ENCODE results near the gene TSPAN14. TPM values are rescaled to one million over a fixed set of nuclear protein-coding genes. Genes with fewer than 3 reads are reported as not detected.
A peak's percentile ranks its signal among the peaks of the same experiment; 100 is the strongest.
"Not testable (repeated sequence)": the region's sequence is repeated elsewhere in the genome, so short reads cannot be mapped to it uniquely, and the experiment has no call there.

The TSPAN14 gene
- total and polyA plus RNA-seq, 12 donors = 13.1 to 112 (median 45.5) TPM

DNA sequence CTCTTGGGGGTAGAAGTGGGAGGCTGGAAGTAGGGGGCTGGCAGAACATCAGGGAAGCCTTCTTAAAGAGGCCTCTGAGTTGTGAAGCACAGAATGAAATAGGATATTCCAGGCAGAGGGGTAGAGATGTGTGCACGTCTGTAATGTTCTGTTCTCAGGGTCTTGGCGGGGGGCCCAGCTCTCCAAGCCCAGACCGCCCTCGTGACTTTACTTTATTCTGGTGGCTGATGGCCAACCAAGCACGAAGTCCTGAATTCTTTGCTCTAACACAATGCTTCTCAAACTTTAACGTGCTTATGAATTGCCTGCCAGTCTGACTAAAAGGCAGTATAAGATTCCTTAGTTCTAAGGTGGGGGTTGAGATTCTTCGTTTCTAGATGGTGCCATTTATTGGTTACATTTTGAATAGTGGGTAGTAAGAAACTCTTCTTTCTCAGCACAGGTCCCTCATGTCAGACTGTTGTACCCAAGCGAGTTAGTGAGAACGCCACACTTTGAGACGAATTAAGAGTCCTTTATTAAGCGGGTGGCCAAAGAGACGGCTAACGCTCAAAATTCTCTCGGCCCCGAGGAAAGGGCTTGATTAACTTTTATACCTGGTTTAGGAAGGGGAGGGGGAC, 37.5 kb upstream of the TSPAN14 start:
- WGBS, 4 donors = 75 to 79% (median 77%) methylated on average over 14 to 15 of the region's 15 CpGs
- intact Hi-C loops (cut with DNase I) = no loop called here
- Histone ChIP-seq H3K9me3 (replicated peaks in 1 of 3) (no peaks in the 10 kb centered on the region), H3K4me3 (no peak overlapping the region), H3K27me3 (no peaks in the 10 kb centered on the region), H3K4me1 (replicated peaks in 1 of 2) (peaks cover 0 to 30% of the 10 kb centered on the region in 2 donors), H3K36me3 (replicated peaks in 1 of 2) (no peaks in the 10 kb centered on the region), H3K27ac (peak overlapping the region in 1 of 5 donors; percentile 52)
- no peak for TF ChIP-seq POLR2A (IDR thresholded peaks at IDR 0.05)
- TF ChIP-seq, protein P1, sequence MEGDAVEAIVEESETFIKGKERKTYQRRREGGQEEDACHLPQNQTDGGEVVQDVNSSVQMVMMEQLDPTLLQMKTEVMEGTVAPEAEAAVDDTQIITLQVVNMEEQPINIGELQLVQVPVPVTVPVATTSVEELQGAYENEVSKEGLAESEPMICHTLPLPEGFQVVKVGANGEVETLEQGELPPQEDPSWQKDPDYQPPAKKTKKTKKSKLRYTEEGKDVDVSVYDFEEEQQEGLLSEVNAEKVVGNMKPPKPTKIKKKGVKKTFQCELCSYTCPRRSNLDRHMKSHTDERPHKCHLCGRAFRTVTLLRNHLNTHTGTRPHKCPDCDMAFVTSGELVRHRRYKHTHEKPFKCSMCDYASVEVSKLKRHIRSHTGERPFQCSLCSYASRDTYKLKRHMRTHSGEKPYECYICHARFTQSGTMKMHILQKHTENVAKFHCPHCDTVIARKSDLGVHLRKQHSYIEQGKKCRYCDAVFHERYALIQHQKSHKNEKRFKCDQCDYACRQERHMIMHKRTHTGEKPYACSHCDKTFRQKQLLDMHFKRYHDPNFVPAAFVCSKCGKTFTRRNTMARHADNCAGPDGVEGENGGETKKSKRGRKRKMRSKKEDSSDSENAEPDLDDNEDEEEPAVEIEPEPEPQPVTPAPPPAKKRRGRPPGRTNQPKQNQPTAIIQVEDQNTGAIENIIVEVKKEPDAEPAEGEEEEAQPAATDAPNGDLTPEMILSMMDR (IDR thresholded peaks at IDR 0.05) = no peak
- peak in 4 of 7 donors; percentile 35 to 64 (median 45) for DNase-seq

DNA sequence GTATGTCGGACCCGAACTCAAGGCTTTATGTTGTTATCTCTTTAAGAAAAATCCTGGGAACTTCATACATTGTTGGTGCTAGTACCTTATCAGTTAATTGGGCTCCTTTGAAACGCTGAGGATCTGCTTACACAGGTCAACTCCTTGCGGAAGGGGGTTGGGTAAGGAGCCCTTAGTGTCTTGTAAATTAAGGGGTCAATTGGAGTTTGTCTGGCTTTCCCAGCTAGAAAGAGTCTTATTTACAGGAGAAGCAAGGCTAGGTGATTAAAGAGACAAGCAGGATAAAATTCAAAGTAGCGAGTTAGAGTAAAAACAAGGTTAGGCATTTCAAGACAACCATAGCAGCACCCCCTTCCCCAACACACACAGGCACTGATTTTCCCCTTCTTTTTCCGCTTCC, 36.9 kb upstream of the TSPAN14 start:
- peaks cover 0 to 30% of the 10 kb centered on the region in 2 donors for H3K4me1 ChIP-seq (replicated peaks in 1 of 2)

DNA sequence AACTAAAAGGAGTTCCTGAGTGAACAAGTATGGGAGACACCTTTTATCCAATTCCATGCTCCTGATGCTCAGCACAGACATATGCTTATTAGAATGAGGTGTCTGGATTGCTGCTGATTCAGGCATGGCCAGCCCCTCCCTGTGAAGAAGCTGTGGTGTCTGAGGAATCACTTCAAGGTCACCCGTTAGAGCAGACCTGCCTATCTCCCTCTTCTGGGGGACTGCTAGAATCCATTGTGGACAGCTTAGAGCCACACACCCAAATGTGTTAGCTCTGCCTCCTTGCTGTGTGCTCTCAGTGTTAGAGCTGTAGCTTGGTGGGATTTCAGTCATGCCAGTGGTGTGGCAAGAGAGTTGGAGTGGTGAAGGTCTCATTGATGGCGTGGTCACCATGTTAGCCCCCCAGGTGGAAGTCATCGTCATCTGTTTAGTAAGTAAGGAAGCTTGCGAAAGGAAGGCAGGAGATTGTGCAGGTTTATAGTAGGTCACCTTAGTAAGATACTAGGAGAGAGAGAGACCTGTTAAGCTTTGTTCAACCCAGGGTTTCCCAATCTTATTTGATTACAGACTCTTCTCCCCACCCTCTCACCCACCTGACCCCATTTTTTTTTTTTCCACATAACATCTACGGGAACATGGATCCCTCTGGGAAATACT, 32.9 kb upstream of the TSPAN14 start:
- no peak overlapping the region for H3K4me3 ChIP-seq
- H3K9me3 ChIP-seq (replicated peaks in 1 of 3) = no peaks in the 10 kb centered on the region
- peaks cover 0 to 10% of the 10 kb centered on the region in 2 donors for H3K4me1 ChIP-seq (replicated peaks in 1 of 2)
- WGBS, 4 donors = 80 to 89% (median 84%) methylated on average over 4 to 5 of the region's 5 CpGs
- DNase-seq = no peak
- H3K36me3 ChIP-seq (replicated peaks in 1 of 2) = peaks cover 0 to 4% of the 10 kb centered on the region in 2 donors
- TF ChIP-seq, protein P1 (IDR thresholded peaks at IDR 0.05) = no peak
- no peak for TF ChIP-seq POLR2A (IDR thresholded peaks at IDR 0.05)
- H3K27me3 ChIP-seq = no peaks in the 10 kb centered on the region
- intact Hi-C loops (cut with DNase I) = no loop called here
- no peak overlapping the region for H3K27ac ChIP-seq

More for the DNA sequence above, 36.9 kb upstream of the TSPAN14 start:
- DNase-seq; intact Hi-C loops (cut with DNase I); H3K36me3 ChIP-seq (replicated peaks in 1 of 2); H3K27ac ChIP-seq; H3K27me3 ChIP-seq; H3K9me3 ChIP-seq (replicated peaks in 1 of 3); H3K4me3 ChIP-seq: not testable (repeated sequence)
- WGBS, 4 donors = 82 to 87% (median 84%) methylated on average over 6 of the region's 6 CpGs

DNA sequence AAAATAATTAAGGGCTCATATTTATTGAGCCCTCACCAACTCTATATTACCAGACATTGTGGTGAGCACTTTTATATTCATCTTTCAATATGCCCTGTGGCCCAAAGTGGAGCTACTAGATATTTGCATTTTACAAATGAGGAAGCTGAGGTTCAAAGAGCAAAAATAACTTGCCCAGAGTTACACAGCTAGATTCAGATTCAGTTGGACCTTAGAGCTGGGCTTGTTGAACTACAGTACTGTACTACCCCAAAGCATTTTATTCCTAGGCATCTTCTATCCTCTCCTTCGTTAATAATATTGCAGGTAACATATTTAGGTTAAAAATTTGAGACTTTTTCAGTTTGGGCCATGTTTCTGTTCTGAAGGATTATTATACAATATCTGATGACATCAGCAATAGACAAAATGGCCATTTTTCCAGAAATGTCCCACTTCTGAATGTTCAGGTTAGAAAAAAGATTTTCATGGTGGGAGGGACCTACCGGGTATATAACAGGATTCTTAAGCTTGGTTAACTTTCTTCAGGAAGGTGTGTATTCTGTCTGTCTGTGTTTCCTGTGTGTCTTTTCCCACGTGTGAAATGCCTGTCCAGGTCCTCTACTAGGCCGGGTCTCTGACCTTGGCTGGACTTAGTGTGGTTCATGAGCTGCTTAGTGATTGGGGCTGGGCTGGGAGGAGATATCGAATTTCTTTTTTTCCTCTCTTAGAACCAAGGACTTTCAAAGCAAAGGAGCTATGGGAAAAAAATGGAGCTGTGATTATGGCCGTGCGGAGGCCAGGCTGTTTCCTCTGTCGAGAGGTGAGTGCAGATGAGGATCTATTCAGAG, 32.2 kb upstream of the TSPAN14 start:
- no peak for DNase-seq
- Histone ChIP-seq H3K36me3 (replicated peaks in 1 of 2) (peaks cover 0 to 4% of the 10 kb centered on the region in 2 donors), H3K4me1 (replicated peaks in 1 of 2) (peaks cover 0 to 3% of the 10 kb centered on the region in 2 donors), H3K27ac (no peak overlapping the region), H3K4me3 (no peak overlapping the region), H3K27me3 (no peaks in the 10 kb centered on the region), H3K9me3 (replicated peaks in 1 of 3) (no peaks in the 10 kb centered on the region)
- intact Hi-C loops (cut with DNase I) = no loop called here
- no peak for TF ChIP-seq POLR2A (IDR thresholded peaks at IDR 0.05)
- 68 to 77% (median 69%) methylated on average over 8 of the region's 8 CpGs for WGBS, 4 donors

DNA sequence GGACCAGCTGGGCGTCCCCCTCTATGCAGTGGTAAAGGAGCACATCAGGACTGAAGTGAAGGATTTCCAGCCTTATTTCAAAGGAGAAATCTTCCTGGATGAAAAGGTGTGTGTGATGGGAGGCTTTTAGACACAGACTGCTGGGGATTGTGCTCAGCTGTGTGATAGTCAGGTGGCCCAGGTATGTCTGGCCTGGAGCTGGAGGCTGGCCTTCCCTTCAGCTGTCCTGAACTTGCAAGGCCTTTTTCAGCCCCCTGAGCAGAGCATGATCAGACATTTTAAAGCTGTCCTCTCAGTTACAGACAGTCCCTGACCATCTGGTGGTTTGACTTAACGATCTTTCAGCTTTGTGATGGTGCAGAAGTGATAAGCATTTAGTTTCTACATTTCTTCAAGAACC, 28.2 kb upstream of the TSPAN14 start:
- no peak for TF ChIP-seq POLR2A (IDR thresholded peaks at IDR 0.05)
- TF ChIP-seq, protein P1 (IDR thresholded peaks at IDR 0.05) = no peak
- WGBS, 4 donors = 88 to 98% (median 94%) methylated on average over 2 of the region's 2 CpGs
- H3K27ac ChIP-seq = no peak overlapping the region
- no peaks in the 10 kb centered on the region for H3K9me3 ChIP-seq (replicated peaks in 1 of 3)
- DNase-seq = no peak
- intact Hi-C loops (cut with DNase I) = no loop called here
- no peak overlapping the region for H3K4me3 ChIP-seq
- H3K27me3 ChIP-seq = no peaks in the 10 kb centered on the region
- H3K4me1 ChIP-seq (replicated peaks in 1 of 2) = peaks cover 0 to 3% of the 10 kb centered on the region in 2 donors
- H3K36me3 ChIP-seq (replicated peaks in 1 of 2) = peaks cover 0 to 11% of the 10 kb centered on the region in 2 donors

Data from adrenal gland (tissue), 12 donors.